SK-N-SH (cell line): ENCODE results near the gene AGAP1. TPM values are rescaled to one million over a fixed set of nuclear protein-coding genes. Genes with fewer than 3 reads are reported as not detected.
A peak's percentile ranks its signal among the peaks of the same experiment; 100 is the strongest.
"Not testable (repeated sequence)": the region's sequence is repeated elsewhere in the genome, so short reads cannot be mapped to it uniquely, and the experiment has no call there.

Source experiments
- CTCF ChIA-PET: fragments of 300-600, 350-600 bp; formaldehyde crosslinking; extraction: SDS; loops from one replicate; lab custom pipeline; 2021; lab: Yijun Ruan, JAX
- POLR2A ChIA-PET: fragments of 350-600 bp; sonication (Branson Sonifier 250); formaldehyde crosslinking; extraction: SDS; loops from one replicate; lab custom pipeline; 2020; ENCODE audit warnings: antibody characterized with exemption, inconsistent platforms; lab: Yijun Ruan, JAX
- DNase-seq: peaks from one replicate; pipeline ENCODE4 v3.0.0; 2012
- H2AFZ ChIP-seq: fragments of 200-600 bp; sonication (generic); 2 replicates; pipeline ENCODE4 v1.8.1; 2016; ENCODE audit warnings: antibody characterized with exemption, mild to moderate bottlenecking, low read depth
- H3F3A ChIP-seq: fragments of 200-600 bp; sonication (generic); replicated peaks from 2 replicates; pipeline ENCODE3; 2016; ENCODE audit warnings: antibody characterized with exemption, mild to moderate bottlenecking; ENCODE audit not compliant: insufficient read depth
- H3K27ac ChIP-seq, 2 experiments: fragments of 200-500 bp in 1 of 2; fragments of 200-600 bp in 1 of 2; sonication (Bioruptor generic) in 1 of 2; sonication (generic), shearing (Covaris generic) in 1 of 2; 2 replicates each; pipeline versions ENCODE4 v1.5.1 to v1.6.1; 2014 to 2016; ENCODE audit warnings: low read depth in 2 of 2, inconsistent platforms in 1 of 2, low read length in 1 of 2, mild to moderate bottlenecking in 1 of 2, mixed read lengths in 1 of 2
- H3K27me3 ChIP-seq: fragments of 200-600 bp; sonication (generic), shearing (Covaris generic); 2 replicates; pipeline ENCODE4 v1.6.1; 2016; ENCODE audit warnings: mixed run types; ENCODE audit not compliant: insufficient read depth
- H3K36me3 ChIP-seq, 2 experiments: fragments of 200-500 bp in 1 of 2; fragments of 200-600 bp in 1 of 2; sonication (Bioruptor generic) in 1 of 2; sonication (generic) in 1 of 2; replicated peaks in 1 of 2; 2 replicates each; pipeline versions ENCODE3 to v1.5.1; 2014 to 2016; ENCODE audit warnings: low read length in 1 of 2, mild to moderate bottlenecking in 1 of 2; ENCODE audit not compliant: insufficient read depth in 2 of 2, control insufficient read depth in 1 of 2
- H3K4me1 ChIP-seq, 2 experiments: fragments of 200-500 bp in 1 of 2; fragments of 200-600 bp in 1 of 2; sonication (Bioruptor generic) in 1 of 2; sonication (generic), shearing (Covaris generic) in 1 of 2; 2 replicates each; pipeline versions ENCODE4 v1.5.1 to v1.6.1; 2014 to 2016; ENCODE audit warnings: low read depth in 1 of 2, low read length in 1 of 2, mixed run types in 1 of 2; ENCODE audit not compliant: insufficient read depth in 2 of 2, control insufficient read depth in 1 of 2
- H3K4me2 ChIP-seq: fragments of 200-600 bp; sonication (generic), shearing (Covaris generic); 2 replicates; pipeline ENCODE4 v1.6.1; 2017; ENCODE audit warnings: mixed run types
- H3K4me3 ChIP-seq, 2 experiments: fragments of 200-500 bp in 1 of 2; fragments of 200-600 bp in 1 of 2; sonication (Bioruptor generic) in 1 of 2; sonication (generic), shearing (Covaris generic) in 1 of 2; 2 replicates each; pipeline versions ENCODE4 v1.5.1 to v1.8.1; 2014 to 2016; ENCODE audit warnings: low read depth in 2 of 2, inconsistent platforms in 1 of 2, low read length in 1 of 2, mild to moderate bottlenecking in 1 of 2, mixed read lengths in 1 of 2, moderate library complexity in 1 of 2
- H3K79me2 ChIP-seq: fragments of 200-600 bp; sonication (generic); 2 replicates; pipeline ENCODE4 v1.8.1; 2017; ENCODE audit warnings: mild to moderate bottlenecking; ENCODE audit not compliant: insufficient read depth
- H3K9ac ChIP-seq: fragments of 200-600 bp; sonication (generic); 2 replicates; pipeline ENCODE4 v1.6.1; 2017; ENCODE audit warnings: mixed run types
- H3K9me2 ChIP-seq: fragments of 200-600 bp; sonication (generic); 2 replicates; pipeline ENCODE4 v1.6.1; 2017; ENCODE audit warnings: mixed run types
- H3K9me3 ChIP-seq: fragments of 200-600 bp; sonication (generic); 2 replicates; pipeline ENCODE4 v1.6.1; 2017; ENCODE audit warnings: mixed run types, mild to moderate bottlenecking, moderate library complexity
- H4K20me1 ChIP-seq: fragments of 200-600 bp; sonication (generic); 2 replicates; pipeline ENCODE4 v1.6.1; 2017; ENCODE audit warnings: mild to moderate bottlenecking, mixed run types; ENCODE audit not compliant: insufficient read depth
- EP300 ChIP-seq, 2 experiments: IDR thresholded peaks; 2 replicates each; pipeline versions ENCODE4 v1.4.0 to v1.6.1; 2012; ENCODE audit warnings: borderline replicate concordance in 1 of 2, low read depth in 1 of 2, low read length in 1 of 2
- FOSL2 ChIP-seq: IDR thresholded peaks from 2 replicates; pipeline ENCODE4 v1.4.0; 2012; ENCODE audit warnings: low read depth, mild to moderate bottlenecking, moderate library complexity, borderline replicate concordance
- GATA2 ChIP-seq: sonication (generic); formaldehyde crosslinking; IDR thresholded peaks from 2 replicates; pipeline ENCODE4 v1.5.0; 2020; ENCODE audit warnings: mild to moderate bottlenecking, missing genetic modification reagents
- NFIC ChIP-seq: IDR thresholded peaks from 2 replicates; pipeline ENCODE4 v1.4.0; 2012; ENCODE audit warnings: borderline replicate concordance
- POLR2AphosphoS5 ChIP-seq: IDR thresholded peaks from 2 replicates; pipeline ENCODE4 v1.6.1; 2012; ENCODE audit warnings: low read depth, low read length
- RCOR1 ChIP-seq: fragments of 150-350 bp; IDR thresholded peaks from 2 replicates; pipeline ENCODE4 v1.6.1; 2017; ENCODE audit warnings: antibody characterized with exemption, low read length
- SIN3A ChIP-seq: IDR thresholded peaks from 2 replicates; pipeline ENCODE4 v1.6.1; 2012; ENCODE audit warnings: low read depth, mild to moderate bottlenecking, low read length, moderate library complexity, borderline replicate concordance
- SMC3 ChIP-seq: IDR thresholded peaks from 2 replicates; pipeline ENCODE4 v1.6.1; 2012; ENCODE audit warnings: low read depth, low read length, improper control_type of control experiment
- TAF1 ChIP-seq: IDR thresholded peaks from 2 replicates; pipeline ENCODE4 v1.6.1; 2012; ENCODE audit warnings: low read depth, mild to moderate bottlenecking, low read length, moderate library complexity, borderline replicate concordance
- YY1 ChIP-seq: IDR thresholded peaks from 2 replicates; pipeline ENCODE4 v1.4.0; 2012; ENCODE audit warnings: low read depth, mild to moderate bottlenecking
- WGBS: methylation state at CpG from one replicate; pipeline ENCODE4 v1.1.6; 2017; ENCODE audit warnings: low lambda C conversion rate; 5-methylcytosine and 5-hydroxymethylcytosine counted together
- polyA plus RNA-seq, 3 experiments: library from polyadenylated mRNA; depleted of rRNA; stranded (reverse); fragments of >200 nt; gene quantifications; 2 replicates each; pipeline ENCODE4 v1.2.3, GENCODE V29; 2012
- TF ChIP-seq, protein P1 (sequence below): IDR thresholded peaks from 2 replicates; pipeline ENCODE4; 2012
- TF ChIP-seq, protein P2 (sequence below): IDR thresholded peaks from 2 replicates; pipeline ENCODE4 v1.4.0; 2012; ENCODE audit warnings: low read depth, borderline replicate concordance
- TF ChIP-seq, protein P3 (sequence below): fragments of 150-350 bp; IDR thresholded peaks from 2 replicates; pipeline ENCODE4 v1.6.1; 2016; ENCODE audit warnings: mild to moderate bottlenecking, low read depth, low read length
- TF ChIP-seq, protein P4 (sequence below): IDR thresholded peaks from 2 replicates; pipeline ENCODE4 v1.4.0; 2012; ENCODE audit warnings: low read depth, borderline replicate concordance

AGAP1 gene
- polyA plus RNA-seq, 1 of the 3 experiments (the other 2 are of a cell fraction), result 8.8 TPM

DNA sequence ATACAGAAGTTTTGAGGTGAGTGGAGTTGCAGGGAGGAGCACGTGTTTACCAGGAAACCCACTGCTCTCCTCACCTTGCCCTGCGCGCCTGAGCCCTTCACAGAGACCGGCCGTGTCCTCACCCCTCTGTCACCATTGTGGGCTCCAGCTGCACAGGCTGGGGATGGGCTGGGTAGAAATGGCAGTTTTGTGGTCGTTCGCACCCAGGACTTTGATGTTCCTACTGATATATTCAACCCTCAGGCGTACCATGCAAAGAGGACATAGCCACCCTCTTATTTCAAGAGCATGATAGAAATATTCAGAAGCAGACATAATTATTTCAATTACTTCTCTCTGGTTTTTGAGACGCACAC lies 596.2 kb downstream of the AGAP1 start:
- Histone ChIP-seq H4K20me1 (no peaks in the 10 kb centered on the region), H3K4me2 (no peak overlapping the region), H3K9me3 (no peaks in the 10 kb centered on the region), H3K4me1 (peaks cover 15 to 26% of the 10 kb centered on the region in 2 experiments; a peak in 3 of 4 replicates), H2AFZ (no peak overlapping the region), H3K9me2 (no peaks in the 10 kb centered on the region), H3K27ac (no peak overlapping the region), H3K4me3 (no peak overlapping the region), H3F3A (no peaks in the 10 kb centered on the region), H3K9ac (no peak overlapping the region), H3K36me3 (no peaks in the 10 kb centered on the region), H3K79me2 (no peaks in the 10 kb centered on the region), H3K27me3 (no peaks in the 10 kb centered on the region)
- ChIA-PET CTCF (no interaction called here), POLR2A (no interaction called here)
- DNase-seq, result peak; percentile 59
- TF ChIP-seq FOSL2 (no peak), TAF1 (no peak), GATA2 (CRISPR knock-in tag) (peak; percentile 74), SMC3 (no peak), YY1 (no peak), SIN3A (no peak), POLR2AphosphoS5 (no peak), NFIC (no peak), RCOR1 (no peak), EP300 (IDR thresholded peaks at IDR 0.05; ENCODE audit: borderline replicate concordance in 1 of 2, low read depth in 1 of 2, low read length in 1 of 2) (peak in 1 of 2 experiments; percentile 12; a peak in 1 of 4 replicates)
- TF ChIP-seq, protein P1, sequence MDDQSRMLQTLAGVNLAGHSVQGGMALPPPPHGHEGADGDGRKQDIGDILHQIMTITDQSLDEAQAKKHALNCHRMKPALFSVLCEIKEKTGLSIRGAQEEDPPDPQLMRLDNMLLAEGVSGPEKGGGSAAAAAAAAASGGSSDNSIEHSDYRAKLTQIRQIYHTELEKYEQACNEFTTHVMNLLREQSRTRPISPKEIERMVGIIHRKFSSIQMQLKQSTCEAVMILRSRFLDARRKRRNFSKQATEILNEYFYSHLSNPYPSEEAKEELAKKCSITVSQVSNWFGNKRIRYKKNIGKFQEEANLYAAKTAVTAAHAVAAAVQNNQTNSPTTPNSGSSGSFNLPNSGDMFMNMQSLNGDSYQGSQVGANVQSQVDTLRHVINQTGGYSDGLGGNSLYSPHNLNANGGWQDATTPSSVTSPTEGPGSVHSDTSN, result no peak
- TF ChIP-seq, protein P2, sequence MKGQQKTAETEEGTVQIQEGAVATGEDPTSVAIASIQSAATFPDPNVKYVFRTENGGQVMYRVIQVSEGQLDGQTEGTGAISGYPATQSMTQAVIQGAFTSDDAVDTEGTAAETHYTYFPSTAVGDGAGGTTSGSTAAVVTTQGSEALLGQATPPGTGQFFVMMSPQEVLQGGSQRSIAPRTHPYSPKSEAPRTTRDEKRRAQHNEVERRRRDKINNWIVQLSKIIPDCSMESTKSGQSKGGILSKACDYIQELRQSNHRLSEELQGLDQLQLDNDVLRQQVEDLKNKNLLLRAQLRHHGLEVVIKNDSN, result no peak
- TF ChIP-seq, protein P3, sequence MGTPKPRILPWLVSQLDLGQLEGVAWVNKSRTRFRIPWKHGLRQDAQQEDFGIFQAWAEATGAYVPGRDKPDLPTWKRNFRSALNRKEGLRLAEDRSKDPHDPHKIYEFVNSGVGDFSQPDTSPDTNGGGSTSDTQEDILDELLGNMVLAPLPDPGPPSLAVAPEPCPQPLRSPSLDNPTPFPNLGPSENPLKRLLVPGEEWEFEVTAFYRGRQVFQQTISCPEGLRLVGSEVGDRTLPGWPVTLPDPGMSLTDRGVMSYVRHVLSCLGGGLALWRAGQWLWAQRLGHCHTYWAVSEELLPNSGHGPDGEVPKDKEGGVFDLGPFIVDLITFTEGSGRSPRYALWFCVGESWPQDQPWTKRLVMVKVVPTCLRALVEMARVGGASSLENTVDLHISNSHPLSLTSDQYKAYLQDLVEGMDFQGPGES, result no peak
- TF ChIP-seq, protein P4, sequence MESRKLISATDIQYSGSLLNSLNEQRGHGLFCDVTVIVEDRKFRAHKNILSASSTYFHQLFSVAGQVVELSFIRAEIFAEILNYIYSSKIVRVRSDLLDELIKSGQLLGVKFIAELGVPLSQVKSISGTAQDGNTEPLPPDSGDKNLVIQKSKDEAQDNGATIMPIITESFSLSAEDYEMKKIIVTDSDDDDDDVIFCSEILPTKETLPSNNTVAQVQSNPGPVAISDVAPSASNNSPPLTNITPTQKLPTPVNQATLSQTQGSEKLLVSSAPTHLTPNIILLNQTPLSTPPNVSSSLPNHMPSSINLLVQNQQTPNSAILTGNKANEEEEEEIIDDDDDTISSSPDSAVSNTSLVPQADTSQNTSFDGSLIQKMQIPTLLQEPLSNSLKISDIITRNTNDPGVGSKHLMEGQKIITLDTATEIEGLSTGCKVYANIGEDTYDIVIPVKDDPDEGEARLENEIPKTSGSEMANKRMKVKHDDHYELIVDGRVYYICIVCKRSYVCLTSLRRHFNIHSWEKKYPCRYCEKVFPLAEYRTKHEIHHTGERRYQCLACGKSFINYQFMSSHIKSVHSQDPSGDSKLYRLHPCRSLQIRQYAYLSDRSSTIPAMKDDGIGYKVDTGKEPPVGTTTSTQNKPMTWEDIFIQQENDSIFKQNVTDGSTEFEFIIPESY, result no peak
- 86% methylated on average over 9 of the region's 9 CpGs for WGBS

DNA sequence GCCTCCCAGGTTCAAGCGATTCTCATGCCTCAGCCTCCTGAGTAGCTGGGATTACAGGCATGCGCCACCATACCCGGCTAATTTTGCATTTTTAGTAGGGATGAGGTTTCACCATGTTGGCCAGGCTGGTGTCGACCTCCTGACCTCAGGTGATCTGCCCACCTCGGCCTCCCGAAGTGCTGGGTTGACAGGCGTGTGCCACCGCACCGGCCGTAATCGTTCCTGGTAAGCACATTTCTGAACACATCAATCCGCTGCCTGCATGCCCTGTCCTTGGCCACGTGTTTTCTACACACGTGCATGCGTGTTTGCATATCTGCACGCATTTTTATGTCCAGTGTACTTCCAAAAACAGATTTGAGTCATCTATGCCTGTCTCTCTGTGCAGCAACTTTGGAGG lies 597.0 kb downstream of the AGAP1 start:
- H2AFZ ChIP-seq, DNase-seq, H3K9me3 ChIP-seq, POLR2A ChIA-PET, H3K9ac ChIP-seq, H4K20me1 ChIP-seq, CTCF ChIA-PET, H3K27ac ChIP-seq, H3K4me2 ChIP-seq, H3K27me3 ChIP-seq, H3K4me3 ChIP-seq, H3K79me2 ChIP-seq, H3F3A ChIP-seq, H3K36me3 ChIP-seq, H3K9me2 ChIP-seq: not testable (repeated sequence)
- 97% methylated on average over 16 of the region's 16 CpGs for WGBS
- peaks cover 7 to 20% of the 10 kb centered on the region in 2 experiments; a peak in 3 of 4 replicates for H3K4me1 ChIP-seq
